WTC11 (cell line): Measurements from ENCODE around the gene DMD. TPM values are rescaled to one million over a fixed set of nuclear protein-coding genes. Genes with fewer than 3 reads are reported as not detected.

ENCODE experiments used
- ATAC-seq: fragments of 200-7000 bp; cut with Tn5 transposase; 2 replicates; pipeline ENCODE4 v1.10.0; 2021; ENCODE audit warnings: mild to moderate bottlenecking, moderate library complexity
- CTCF ChIA-PET: fragments of 300-600 bp; sonication (Branson Sonifier 250); formaldehyde crosslinking; loops from one replicate; lab custom pipeline; 2021; ENCODE audit warnings: antibody characterized with exemption; lab: Charles Lee
- POLR2A ChIA-PET: fragments of 350-600 bp; sonication (Branson Sonifier 250); formaldehyde crosslinking; loops from one replicate; lab custom pipeline; 2021; ENCODE audit warnings: antibody characterized with exemption; lab: Charles Lee
- DNase-seq: peaks from one replicate; pipeline ENCODE4 v3.0.0; 2021; ENCODE audit warnings: low spot score
- H3K27ac Mint-ChIP-seq: 2 replicates; pipeline ENCODE4 v1.8.0; 2021; ENCODE audit warnings: mixed read lengths
- H3K27me3 Mint-ChIP-seq: 2 replicates; pipeline ENCODE4 v1.8.0; 2021; ENCODE audit warnings: low read depth, mild to moderate bottlenecking, moderate library complexity, mixed read lengths
- H3K36me3 Mint-ChIP-seq: 2 replicates; pipeline ENCODE4 v1.8.0; 2021; ENCODE audit warnings: mixed read lengths
- H3K4me1 Mint-ChIP-seq: 2 replicates; pipeline ENCODE4 v1.8.0; 2022; ENCODE audit warnings: mixed read lengths
- H3K4me3 Mint-ChIP-seq: 2 replicates; pipeline ENCODE4 v1.8.0; 2021; ENCODE audit warnings: mild to moderate bottlenecking, moderate library complexity, mixed read lengths
- H3K9me3 Mint-ChIP-seq: 2 replicates; pipeline ENCODE4 v1.8.0; 2021; ENCODE audit warnings: mixed read lengths
- FOXJ3 ChIP-seq: sonication (generic); formaldehyde crosslinking; IDR thresholded peaks from 2 replicates; pipeline ENCODE4 v1.9.0; 2021; ENCODE audit warnings: missing genetic modification reagents, mild to moderate bottlenecking, borderline replicate concordance
- FOXP1 ChIP-seq: sonication (generic); formaldehyde crosslinking; IDR thresholded peaks from 2 replicates; pipeline ENCODE4 v1.8.0; 2022; ENCODE audit warnings: missing genetic modification reagents, mild to moderate bottlenecking, moderate library complexity, borderline replicate concordance
- GRHL2 ChIP-seq: fragments of 250-450 bp; sonication (Bioruptor Pico); IDR thresholded peaks from 2 replicates; pipeline ENCODE4 v1.8.0; 2022; ENCODE audit warnings: mild to moderate bottlenecking, moderate library complexity; ENCODE audit not compliant: insufficient replicate concordance, severe bottlenecking
- GTF2I ChIP-seq: fragments of 250-450 bp; sonication (Bioruptor Pico); conservative IDR thresholded peaks from 2 replicates; pipeline ENCODE4 v1.4.0; 2021; ENCODE audit warnings: mild to moderate bottlenecking
- JAZF1 ChIP-seq: fragments of 250-450 bp; sonication (Bioruptor Pico); IDR thresholded peaks from 2 replicates; pipeline ENCODE4 v1.9.0; 2021; ENCODE audit warnings: moderate library complexity, mild to moderate bottlenecking, inconsistent platforms
- KAT7 ChIP-seq: sonication (generic); formaldehyde crosslinking; IDR thresholded peaks from 2 replicates; pipeline ENCODE4 v1.8.1; 2023; ENCODE audit warnings: missing genetic modification reagents, mild to moderate bottlenecking, borderline replicate concordance
- NFE2L1 ChIP-seq: sonication (generic); formaldehyde crosslinking; IDR thresholded peaks from 2 replicates; pipeline ENCODE4 v1.8.1; 2023; ENCODE audit warnings: missing genetic modification reagents
- NFYB ChIP-seq: sonication (generic); formaldehyde crosslinking; conservative IDR thresholded peaks from 2 replicates; pipeline ENCODE4 v1.8.0; 2022; ENCODE audit warnings: low read depth, missing genetic modification reagents
- PRRX2 ChIP-seq: fragments of 250-450 bp; sonication (Bioruptor Pico); IDR thresholded peaks from 2 replicates; pipeline ENCODE4 v1.8.0; 2021; ENCODE audit warnings: mild to moderate bottlenecking
- RORB ChIP-seq: fragments of 250-450 bp; sonication (Bioruptor Pico); IDR thresholded peaks from 2 replicates; pipeline ENCODE4 v1.9.0; 2021; ENCODE audit warnings: mild to moderate bottlenecking
- SMAD3 ChIP-seq: sonication (generic); formaldehyde crosslinking; IDR thresholded peaks from 2 replicates; pipeline ENCODE4 v1.8.0; 2022; ENCODE audit warnings: missing genetic modification reagents, mild to moderate bottlenecking, borderline replicate concordance
- SP1 ChIP-seq: sonication (generic); formaldehyde crosslinking; conservative IDR thresholded peaks from 2 replicates; pipeline ENCODE4 v1.8.1; 2022; ENCODE audit warnings: missing genetic modification reagents
- TEAD1 ChIP-seq: sonication (generic); formaldehyde crosslinking; IDR thresholded peaks from 2 replicates; pipeline ENCODE4 v1.8.0; 2022; ENCODE audit warnings: mild to moderate bottlenecking, missing genetic modification reagents
- ZBTB21 ChIP-seq: sonication (generic); formaldehyde crosslinking; IDR thresholded peaks from 2 replicates; pipeline ENCODE4 v1.8.1; 2023; ENCODE audit warnings: mild to moderate bottlenecking, missing genetic modification reagents, borderline replicate concordance
- ZNF396 ChIP-seq: fragments of 250-450 bp; sonication (Bioruptor Pico); IDR thresholded peaks from 2 replicates; pipeline ENCODE4 v1.8.0; 2021; ENCODE audit warnings: mild to moderate bottlenecking, moderate library complexity, borderline replicate concordance
- total RNA-seq: library from RNA; stranded (reverse); gene quantifications from 3 replicates; pipeline ENCODE4 v1.2.3, GENCODE V29; 2021
- TF ChIP-seq, protein P1 (sequence below): sonication (generic); formaldehyde crosslinking; IDR thresholded peaks from 2 replicates; pipeline ENCODE4 v1.8.0; 2022; ENCODE audit warnings: mild to moderate bottlenecking, missing genetic modification reagents
- TF ChIP-seq, protein P2 (sequence below): sonication (generic); formaldehyde crosslinking; IDR thresholded peaks from 2 replicates; pipeline ENCODE4 v1.8.0; 2023; ENCODE audit warnings: missing genetic modification reagents
- TF ChIP-seq, protein P3 (sequence below): sonication (generic); formaldehyde crosslinking; IDR thresholded peaks from 2 replicates; pipeline ENCODE4 v1.8.1; 2023; ENCODE audit warnings: mild to moderate bottlenecking, moderate library complexity, missing genetic modification reagents
- TF ChIP-seq, protein P4 (sequence below): sonication (generic); formaldehyde crosslinking; IDR thresholded peaks from 2 replicates; pipeline ENCODE4 v1.8.1; 2023; ENCODE audit warnings: mild to moderate bottlenecking, missing genetic modification reagents
- TF ChIP-seq, protein P5 (sequence below): fragments of 250-450 bp; sonication (Bioruptor Pico); IDR thresholded peaks from 2 replicates; pipeline ENCODE4 v1.9.0; 2021; ENCODE audit warnings: mild to moderate bottlenecking
- TF ChIP-seq, protein P6 (sequence below): sonication (generic); formaldehyde crosslinking; IDR thresholded peaks from 2 replicates; pipeline ENCODE4 v1.8.1; 2022; ENCODE audit warnings: low read depth, missing genetic modification reagents, borderline replicate concordance
- TF ChIP-seq, protein P7 (sequence below): sonication (generic); formaldehyde crosslinking; IDR thresholded peaks from 2 replicates; pipeline ENCODE4 v1.8.0; 2022; ENCODE audit warnings: mild to moderate bottlenecking, missing genetic modification reagents
- TF ChIP-seq, protein P8 (sequence below): fragments of 200-600 bp; IDR thresholded peaks from 2 replicates; pipeline ENCODE4 v1.8.0; 2022; ENCODE audit warnings: antibody characterized with exemption

DMD gene
- total RNA-seq, 1 experiment from 2014 or later, result 9.1 TPM

DNA sequence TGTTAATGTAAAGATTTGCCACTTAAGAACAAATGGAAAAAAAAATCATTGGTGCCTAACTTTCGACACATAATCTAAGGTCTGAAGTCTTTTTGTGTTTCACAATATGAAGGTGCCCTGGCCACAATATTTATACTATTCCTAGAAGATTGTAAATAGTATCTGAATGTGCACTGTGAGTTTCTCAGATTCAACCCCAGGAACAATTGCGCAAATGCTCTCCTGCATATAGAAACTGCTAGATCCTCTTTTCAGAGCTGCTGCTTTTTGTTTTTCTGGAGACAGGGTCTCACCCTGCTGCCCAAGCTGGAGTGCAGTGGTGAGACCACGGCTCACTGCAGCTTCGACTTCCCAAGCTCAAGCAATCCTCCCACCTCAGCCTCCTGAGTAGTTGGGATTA lies 1659.4 kb downstream of the DMD start:
- Mint-ChIP-seq H3K4me3 (no peak overlapping the region), H3K4me1 (peaks cover 19% of the 10 kb centered on the region), H3K27me3 (no peaks in the 10 kb centered on the region), H3K9me3 (no peaks in the 10 kb centered on the region), H3K27ac (no peak overlapping the region), H3K36me3 (no peaks in the 10 kb centered on the region)
- DNase-seq (no peak), ATAC-seq (no peak)
- no peak for TF ChIP-seq NFE2L1 (CRISPR knock-in tag)
- no peak for TF ChIP-seq RORB (CRISPR knock-in tag)
- TF ChIP-seq, protein P1, sequence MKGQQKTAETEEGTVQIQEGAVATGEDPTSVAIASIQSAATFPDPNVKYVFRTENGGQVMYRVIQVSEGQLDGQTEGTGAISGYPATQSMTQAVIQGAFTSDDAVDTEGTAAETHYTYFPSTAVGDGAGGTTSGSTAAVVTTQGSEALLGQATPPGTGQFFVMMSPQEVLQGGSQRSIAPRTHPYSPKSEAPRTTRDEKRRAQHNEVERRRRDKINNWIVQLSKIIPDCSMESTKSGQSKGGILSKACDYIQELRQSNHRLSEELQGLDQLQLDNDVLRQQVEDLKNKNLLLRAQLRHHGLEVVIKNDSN (CRISPR knock-in tag), result no peak
- no peak for TF ChIP-seq FOXP1 (CRISPR knock-in tag)
- TF ChIP-seq ZBTB21 (CRISPR knock-in tag), result no peak
- TF ChIP-seq NFYB, result no peak
- TF ChIP-seq, protein P2, sequence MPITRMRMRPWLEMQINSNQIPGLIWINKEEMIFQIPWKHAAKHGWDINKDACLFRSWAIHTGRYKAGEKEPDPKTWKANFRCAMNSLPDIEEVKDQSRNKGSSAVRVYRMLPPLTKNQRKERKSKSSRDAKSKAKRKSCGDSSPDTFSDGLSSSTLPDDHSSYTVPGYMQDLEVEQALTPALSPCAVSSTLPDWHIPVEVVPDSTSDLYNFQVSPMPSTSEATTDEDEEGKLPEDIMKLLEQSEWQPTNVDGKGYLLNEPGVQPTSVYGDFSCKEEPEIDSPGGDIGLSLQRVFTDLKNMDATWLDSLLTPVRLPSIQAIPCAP (CRISPR knock-in tag), result no peak
- TF ChIP-seq, protein P3, sequence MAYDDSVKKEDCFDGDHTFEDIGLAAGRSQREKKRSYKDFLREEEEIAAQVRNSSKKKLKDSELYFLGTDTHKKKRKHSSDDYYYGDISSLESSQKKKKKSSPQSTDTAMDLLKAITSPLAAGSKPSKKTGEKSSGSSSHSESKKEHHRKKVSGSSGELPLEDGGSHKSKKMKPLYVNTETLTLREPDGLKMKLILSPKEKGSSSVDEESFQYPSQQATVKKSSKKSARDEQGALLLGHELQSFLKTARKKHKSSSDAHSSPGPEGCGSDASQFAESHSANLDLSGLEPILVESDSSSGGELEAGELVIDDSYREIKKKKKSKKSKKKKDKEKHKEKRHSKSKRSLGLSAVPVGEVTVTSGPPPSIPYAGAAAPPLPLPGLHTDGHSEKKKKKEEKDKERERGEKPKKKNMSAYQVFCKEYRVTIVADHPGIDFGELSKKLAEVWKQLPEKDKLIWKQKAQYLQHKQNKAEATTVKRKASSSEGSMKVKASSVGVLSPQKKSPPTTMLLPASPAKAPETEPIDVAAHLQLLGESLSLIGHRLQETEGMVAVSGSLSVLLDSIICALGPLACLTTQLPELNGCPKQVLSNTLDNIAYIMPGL (CRISPR knock-in tag), result no peak
- TF ChIP-seq, protein P4, sequence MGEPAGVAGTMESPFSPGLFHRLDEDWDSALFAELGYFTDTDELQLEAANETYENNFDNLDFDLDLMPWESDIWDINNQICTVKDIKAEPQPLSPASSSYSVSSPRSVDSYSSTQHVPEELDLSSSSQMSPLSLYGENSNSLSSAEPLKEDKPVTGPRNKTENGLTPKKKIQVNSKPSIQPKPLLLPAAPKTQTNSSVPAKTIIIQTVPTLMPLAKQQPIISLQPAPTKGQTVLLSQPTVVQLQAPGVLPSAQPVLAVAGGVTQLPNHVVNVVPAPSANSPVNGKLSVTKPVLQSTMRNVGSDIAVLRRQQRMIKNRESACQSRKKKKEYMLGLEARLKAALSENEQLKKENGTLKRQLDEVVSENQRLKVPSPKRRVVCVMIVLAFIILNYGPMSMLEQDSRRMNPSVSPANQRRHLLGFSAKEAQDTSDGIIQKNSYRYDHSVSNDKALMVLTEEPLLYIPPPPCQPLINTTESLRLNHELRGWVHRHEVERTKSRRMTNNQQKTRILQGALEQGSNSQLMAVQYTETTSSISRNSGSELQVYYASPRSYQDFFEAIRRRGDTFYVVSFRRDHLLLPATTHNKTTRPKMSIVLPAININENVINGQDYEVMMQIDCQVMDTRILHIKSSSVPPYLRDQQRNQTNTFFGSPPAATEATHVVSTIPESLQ, result no peak
- CTCF ChIA-PET, result no interaction called here
- POLR2A ChIA-PET, result no interaction called here

DNA sequence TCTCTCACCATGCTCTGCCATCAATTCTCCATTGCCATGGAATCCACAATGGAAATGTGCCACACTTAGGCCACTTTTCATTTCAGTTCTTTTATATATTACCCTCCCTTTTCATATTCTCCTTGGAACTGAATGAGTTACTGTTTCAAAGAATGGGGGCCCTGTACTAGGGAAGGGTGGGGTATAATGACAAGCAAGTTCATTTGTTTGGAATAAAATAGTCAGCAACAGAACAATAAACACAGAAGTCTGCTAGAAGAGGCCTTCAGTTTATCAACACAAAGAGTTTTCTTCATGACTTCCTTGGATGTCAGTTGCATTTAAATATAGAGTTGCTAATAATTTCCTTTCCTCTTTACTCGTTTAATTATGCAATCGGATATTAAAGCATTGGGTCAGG lies 1661.2 kb downstream of the DMD start:
- DNase-seq, result no peak
- no peak for ATAC-seq
- H3K36me3 Mint-ChIP-seq, result no peaks in the 10 kb centered on the region

DNA sequence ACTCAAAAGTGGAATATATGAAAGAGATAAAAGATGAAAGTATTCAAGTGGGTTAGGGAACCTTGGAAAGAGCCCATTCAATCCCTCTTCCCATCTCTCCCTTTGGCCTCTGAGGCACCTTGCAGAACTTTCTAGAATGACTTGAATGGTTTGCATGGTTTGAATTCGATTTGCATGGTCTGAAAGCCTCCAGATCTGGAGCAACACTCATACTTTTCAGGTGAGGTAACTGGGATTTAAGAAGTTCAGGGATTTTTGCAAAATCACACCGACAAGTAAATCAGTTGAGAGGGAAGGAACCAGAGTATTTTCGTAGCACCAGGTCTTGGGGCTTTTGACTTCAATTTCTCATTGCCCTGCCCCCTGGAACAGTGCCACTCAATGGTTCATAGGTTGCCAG lies 1663.5 kb downstream of the DMD start:
- POLR2A ChIA-PET, result no interaction called here
- Mint-ChIP-seq H3K9me3 (no peaks in the 10 kb centered on the region), H3K27me3 (no peaks in the 10 kb centered on the region), H3K27ac (no peak overlapping the region), H3K36me3 (no peaks in the 10 kb centered on the region), H3K4me3 (no peak overlapping the region), H3K4me1 (peaks cover 28% of the 10 kb centered on the region)
- ATAC-seq, result no peak
- CTCF ChIA-PET, result no interaction called here
- no peak for DNase-seq
- TF ChIP-seq KAT7 (CRISPR knock-in tag) (no peak), RORB (CRISPR knock-in tag) (no peak), JAZF1 (CRISPR knock-in tag) (no peak), ZNF396 (CRISPR knock-in tag) (no peak), SMAD3 (no peak), SP1 (CRISPR knock-in tag) (no peak), PRRX2 (CRISPR knock-in tag) (no peak), GRHL2 (CRISPR knock-in tag) (no peak)
- TF ChIP-seq, protein P5, sequence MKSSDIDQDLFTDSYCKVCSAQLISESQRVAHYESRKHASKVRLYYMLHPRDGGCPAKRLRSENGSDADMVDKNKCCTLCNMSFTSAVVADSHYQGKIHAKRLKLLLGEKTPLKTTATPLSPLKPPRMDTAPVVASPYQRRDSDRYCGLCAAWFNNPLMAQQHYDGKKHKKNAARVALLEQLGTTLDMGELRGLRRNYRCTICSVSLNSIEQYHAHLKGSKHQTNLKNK (CRISPR knock-in tag), result no peak
- TF ChIP-seq, protein P6, sequence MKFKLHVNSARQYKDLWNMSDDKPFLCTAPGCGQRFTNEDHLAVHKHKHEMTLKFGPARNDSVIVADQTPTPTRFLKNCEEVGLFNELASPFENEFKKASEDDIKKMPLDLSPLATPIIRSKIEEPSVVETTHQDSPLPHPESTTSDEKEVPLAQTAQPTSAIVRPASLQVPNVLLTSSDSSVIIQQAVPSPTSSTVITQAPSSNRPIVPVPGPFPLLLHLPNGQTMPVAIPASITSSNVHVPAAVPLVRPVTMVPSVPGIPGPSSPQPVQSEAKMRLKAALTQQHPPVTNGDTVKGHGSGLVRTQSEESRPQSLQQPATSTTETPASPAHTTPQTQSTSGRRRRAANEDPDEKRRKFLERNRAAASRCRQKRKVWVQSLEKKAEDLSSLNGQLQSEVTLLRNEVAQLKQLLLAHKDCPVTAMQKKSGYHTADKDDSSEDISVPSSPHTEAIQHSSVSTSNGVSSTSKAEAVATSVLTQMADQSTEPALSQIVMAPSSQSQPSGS, result no peak
- TF ChIP-seq, protein P7, sequence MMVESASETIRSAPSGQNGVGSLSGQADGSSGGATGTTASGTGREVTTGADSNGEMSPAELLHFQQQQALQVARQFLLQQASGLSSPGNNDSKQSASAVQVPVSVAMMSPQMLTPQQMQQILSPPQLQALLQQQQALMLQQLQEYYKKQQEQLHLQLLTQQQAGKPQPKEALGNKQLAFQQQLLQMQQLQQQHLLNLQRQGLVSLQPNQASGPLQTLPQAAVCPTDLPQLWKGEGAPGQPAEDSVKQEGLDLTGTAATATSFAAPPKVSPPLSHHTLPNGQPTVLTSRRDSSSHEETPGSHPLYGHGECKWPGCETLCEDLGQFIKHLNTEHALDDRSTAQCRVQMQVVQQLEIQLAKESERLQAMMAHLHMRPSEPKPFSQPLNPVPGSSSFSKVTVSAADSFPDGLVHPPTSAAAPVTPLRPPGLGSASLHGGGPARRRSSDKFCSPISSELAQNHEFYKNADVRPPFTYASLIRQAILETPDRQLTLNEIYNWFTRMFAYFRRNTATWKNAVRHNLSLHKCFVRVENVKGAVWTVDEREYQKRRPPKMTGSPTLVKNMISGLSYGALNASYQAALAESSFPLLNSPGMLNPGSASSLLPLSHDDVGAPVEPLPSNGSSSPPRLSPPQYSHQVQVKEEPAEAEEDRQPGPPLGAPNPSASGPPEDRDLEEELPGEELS (CRISPR knock-in tag), result no peak

More for the DNA sequence above, 1661.2 kb downstream of the DMD start:
- Mint-ChIP-seq H3K27me3 (no peaks in the 10 kb centered on the region), H3K4me3 (no peak overlapping the region), H3K27ac (no peak overlapping the region), H3K4me1 (peaks cover 31% of the 10 kb centered on the region)
- POLR2A ChIA-PET, result no interaction called here
- no peak for TF ChIP-seq GTF2I (CRISPR knock-in tag)
- TF ChIP-seq, protein P8, sequence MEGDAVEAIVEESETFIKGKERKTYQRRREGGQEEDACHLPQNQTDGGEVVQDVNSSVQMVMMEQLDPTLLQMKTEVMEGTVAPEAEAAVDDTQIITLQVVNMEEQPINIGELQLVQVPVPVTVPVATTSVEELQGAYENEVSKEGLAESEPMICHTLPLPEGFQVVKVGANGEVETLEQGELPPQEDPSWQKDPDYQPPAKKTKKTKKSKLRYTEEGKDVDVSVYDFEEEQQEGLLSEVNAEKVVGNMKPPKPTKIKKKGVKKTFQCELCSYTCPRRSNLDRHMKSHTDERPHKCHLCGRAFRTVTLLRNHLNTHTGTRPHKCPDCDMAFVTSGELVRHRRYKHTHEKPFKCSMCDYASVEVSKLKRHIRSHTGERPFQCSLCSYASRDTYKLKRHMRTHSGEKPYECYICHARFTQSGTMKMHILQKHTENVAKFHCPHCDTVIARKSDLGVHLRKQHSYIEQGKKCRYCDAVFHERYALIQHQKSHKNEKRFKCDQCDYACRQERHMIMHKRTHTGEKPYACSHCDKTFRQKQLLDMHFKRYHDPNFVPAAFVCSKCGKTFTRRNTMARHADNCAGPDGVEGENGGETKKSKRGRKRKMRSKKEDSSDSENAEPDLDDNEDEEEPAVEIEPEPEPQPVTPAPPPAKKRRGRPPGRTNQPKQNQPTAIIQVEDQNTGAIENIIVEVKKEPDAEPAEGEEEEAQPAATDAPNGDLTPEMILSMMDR, result no peak
- TF ChIP-seq FOXJ3 (CRISPR knock-in tag), result no peak
- TF ChIP-seq FOXP1 (CRISPR knock-in tag), result no peak
- no peak for TF ChIP-seq TEAD1
- TF ChIP-seq, all 79 proteins: peak for 0
- CTCF ChIA-PET, result no interaction called here
- no peaks in the 10 kb centered on the region for H3K9me3 Mint-ChIP-seq
